Astrocyte of the spinal cord (primary cell): ENCODE results near the gene TPRN.

ENCODE experiments used
- DNase-seq: peaks from one replicate; pipeline ENCODE4 v3.0.0; 2011; ENCODE audit warnings: low read depth, low spot score
- H3K4me3 ChIP-seq: 2 replicates; pipeline ENCODE4 v1.5.1; 2011; ENCODE audit warnings: low read depth, mild to moderate bottlenecking, low read length, moderate library complexity
- CTCF ChIP-seq: IDR thresholded peaks from 2 replicates; pipeline ENCODE4 v1.5.1; 2012; ENCODE audit warnings: low read depth, mild to moderate bottlenecking, low read length, inconsistent platforms
- in situ Hi-C: cut with HindIII; loops from 2 replicates; pipeline ENCODE4 v1.10.0; 2017; ENCODE audit warnings: low sequenced_read_pairs

TPRN gene

GRCh38 chr9:137169896-137170358 is 30.6 kb downstream of the TPRN start, which contains the start of gene LRRC26:
Gene LRRC26, minus strand, starts transcription at chr9:137170051. Its CDS starts 108 bp downstream, at chr9:137169943.
- in situ Hi-C loops, result no loop called here
- no peak for DNase-seq
- no peak for TF ChIP-seq CTCF
- H3K4me3 ChIP-seq, result no peak within 1 kb of the TSS

- TF ChIP-seq CTCF, result no peak
- in situ Hi-C loops, result no loop called here
- H3K4me3 ChIP-seq, result no peak overlapping the region
- DNase-seq, result peak; percentile 17
Measured at GRCh38 chr9:137168904-137169856, 31.4 kb downstream of the TPRN start.

- in situ Hi-C loops, result no loop called here
- H3K4me3 ChIP-seq, result no peak overlapping the region
- no peak for TF ChIP-seq CTCF
- no peak for DNase-seq
Measured at GRCh38 chr9:137168573-137168903, 32.0 kb downstream of the TPRN start.

GRCh38 chr9:137167747-137168572 is 32.6 kb downstream of the TPRN start:
- no peak overlapping the region for H3K4me3 ChIP-seq
- in situ Hi-C loops, result no loop called here
- TF ChIP-seq CTCF, result no peak
- no peak for DNase-seq

- in situ Hi-C loops, result no loop called here
- DNase-seq, result no peak
- no peak overlapping the region for H3K4me3 ChIP-seq
- no peak for TF ChIP-seq CTCF
Measured at GRCh38 chr9:137167277-137167746, 33.2 kb downstream of the TPRN start.
